ENCODE data around the gene SULT1C3.
"Not testable (repeated sequence)": the region's sequence is repeated elsewhere in the genome, so short reads cannot be mapped to it uniquely, and the experiment has no call there.

The SULT1C3 gene

GRCh38 chr2:108253106-108253505 is 13.3 kb downstream of the SULT1C3 start:
- DNase-seq: no peak

GRCh38 chr2:108257757-108258331 is 18.1 kb downstream of the SULT1C3 start:
- DNase-seq: no peak

- no peak for DNase-seq
Measured at GRCh38 chr2:108260773-108261172, 21.0 kb downstream of the SULT1C3 start.

DNA sequence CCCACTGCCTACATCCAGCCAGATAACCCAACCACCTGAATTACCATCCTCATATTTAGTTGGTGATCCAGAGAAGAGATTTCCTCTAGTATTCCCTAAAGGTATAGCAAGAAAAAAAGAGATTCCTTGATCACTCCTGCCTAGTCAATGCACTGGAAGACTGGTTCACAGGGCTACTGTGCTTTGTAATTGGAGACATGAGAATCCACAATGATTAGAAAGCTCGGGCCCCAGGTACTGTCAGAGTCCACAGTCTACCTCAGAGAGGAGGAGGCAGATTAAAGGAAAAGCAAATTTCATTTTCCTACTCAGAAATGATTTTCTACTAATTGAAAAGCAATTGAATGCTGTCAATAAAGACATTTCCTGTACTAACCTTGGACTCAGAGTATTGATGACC is 22.3 kb downstream of the SULT1C3 start:
- no peak for DNase-seq

DNA sequence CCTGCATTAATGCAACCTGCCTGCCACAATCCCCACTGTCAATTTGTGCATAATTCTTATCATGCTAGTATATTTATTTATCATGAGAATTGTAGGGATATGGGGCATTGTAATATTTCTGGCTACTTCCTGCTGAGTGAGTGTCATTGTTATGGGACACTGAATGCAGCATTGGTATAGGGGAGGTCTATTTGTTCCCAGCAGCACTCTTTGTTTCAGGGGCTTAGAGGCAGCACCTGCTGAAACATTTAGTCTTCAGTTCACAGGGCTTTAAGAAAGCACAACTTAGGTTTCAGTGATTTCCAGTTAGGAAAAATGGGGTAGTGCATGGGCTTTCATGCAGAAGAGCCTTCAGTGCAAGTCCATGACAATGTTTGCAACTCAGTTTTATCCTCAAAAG is 23.6 kb downstream of the SULT1C3 start:
- no peak for DNase-seq

- DNase-seq: no peak
Measured at GRCh38 chr2:108266218-108266617, 26.4 kb downstream of the SULT1C3 start.

DNA sequence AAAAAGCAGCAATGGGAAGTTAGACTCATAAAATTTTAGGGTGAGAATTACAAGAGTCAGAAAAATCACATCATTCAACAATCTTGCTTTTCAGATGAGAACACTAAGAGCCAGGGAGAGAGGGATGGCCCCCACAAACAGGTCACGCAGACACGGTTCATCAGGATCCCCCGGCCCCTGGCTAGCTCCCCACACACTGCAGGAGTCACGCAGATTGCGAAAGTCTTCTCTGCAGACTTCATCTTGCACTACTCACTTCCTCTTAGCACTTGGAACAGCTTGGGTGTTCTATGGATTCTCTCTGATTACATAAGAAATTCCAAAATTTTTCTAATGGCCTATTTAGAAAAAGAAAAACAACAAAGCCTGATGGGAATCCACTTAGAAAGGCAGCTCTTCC is 27.3 kb downstream of the SULT1C3 start:
- DNase-seq: no peak

DNA sequence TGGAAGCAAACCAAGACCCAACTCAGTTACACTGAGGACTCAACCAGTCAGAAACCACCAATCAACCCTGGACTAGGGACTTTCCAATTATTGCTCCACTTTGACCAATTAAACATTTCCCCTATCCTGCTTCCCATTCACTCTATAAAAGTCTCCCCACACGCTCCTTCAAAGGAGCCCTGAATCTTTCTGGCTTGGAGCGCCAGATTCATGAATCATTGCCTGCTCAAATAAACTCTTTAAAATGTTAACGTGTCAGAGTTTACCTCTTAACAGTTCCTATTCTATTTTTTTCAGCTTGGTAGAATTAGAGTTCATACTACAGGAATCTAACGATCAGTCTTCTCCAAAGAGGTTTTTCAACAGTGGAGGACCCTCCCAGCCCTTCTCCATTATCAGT is 28.2 kb downstream of the SULT1C3 start:
- DNase-seq: no peak

DNA sequence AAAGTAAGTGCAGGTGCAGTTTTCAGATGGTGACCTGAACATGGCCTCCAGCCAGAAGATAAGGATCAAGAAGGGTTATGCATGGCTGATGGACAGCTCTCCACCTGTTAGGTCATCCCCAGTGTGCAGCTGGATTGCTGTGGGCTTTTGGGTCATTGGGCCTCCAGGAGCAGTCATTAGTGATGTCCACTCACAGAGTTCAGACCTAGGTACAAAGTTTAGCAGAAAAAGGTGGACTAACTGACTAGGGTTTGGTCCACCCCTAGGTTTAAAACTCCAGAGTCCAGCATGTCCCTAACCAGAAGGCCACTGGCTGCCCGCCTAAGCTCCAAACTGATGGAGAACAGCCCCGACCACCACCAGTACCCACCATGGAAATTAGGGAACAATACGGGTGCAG is 30.6 kb downstream of the SULT1C3 start:
- DNase-seq: no peak

GRCh38 chr2:108270768-108271506 is 31.2 kb downstream of the SULT1C3 start:
- DNase-seq: no peak

- DNase-seq: no peak
Measured at GRCh38 chr2:108271691-108272253, 32.0 kb downstream of the SULT1C3 start.

DNA sequence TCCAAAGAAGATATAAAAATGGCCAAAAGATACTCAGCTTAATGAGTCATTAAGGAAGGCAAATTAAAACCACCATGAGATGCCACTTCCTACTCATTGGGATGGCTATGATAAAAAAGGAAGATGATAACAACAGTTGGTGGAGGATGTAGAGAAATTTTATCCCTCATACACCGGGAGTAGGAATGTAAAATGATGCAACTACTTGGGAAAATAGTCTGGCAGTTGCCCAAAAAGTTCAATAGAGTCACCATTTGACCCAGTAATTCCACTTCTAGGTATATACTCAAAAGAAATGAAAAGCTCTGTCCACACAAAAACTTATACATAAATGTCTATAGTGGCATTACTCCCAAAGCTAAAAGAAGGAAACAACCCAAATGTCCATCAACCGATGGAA is 38.9 kb downstream of the SULT1C3 start:
- no peak for DNase-seq

DNA sequence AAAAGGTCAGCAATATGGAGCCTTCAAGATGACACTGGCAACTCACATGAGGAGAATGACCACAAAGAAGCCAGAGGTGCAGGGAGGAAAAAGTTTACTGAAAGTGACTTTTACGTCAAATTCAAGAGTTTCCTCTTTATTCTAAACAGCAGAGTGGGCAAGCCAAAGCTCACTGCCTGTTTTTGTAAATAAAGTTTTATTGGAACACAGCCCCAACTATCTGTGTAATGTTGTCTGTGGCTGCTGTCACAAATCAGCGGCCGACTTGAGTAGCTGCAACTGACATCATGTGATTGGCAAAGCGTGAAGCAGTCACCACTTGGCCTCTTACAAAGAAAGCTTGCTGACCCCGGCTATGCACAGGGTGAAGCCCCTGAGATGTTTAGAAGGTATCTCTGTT is 39.7 kb downstream of the SULT1C3 start:
- DNase-seq: no peak

DNA sequence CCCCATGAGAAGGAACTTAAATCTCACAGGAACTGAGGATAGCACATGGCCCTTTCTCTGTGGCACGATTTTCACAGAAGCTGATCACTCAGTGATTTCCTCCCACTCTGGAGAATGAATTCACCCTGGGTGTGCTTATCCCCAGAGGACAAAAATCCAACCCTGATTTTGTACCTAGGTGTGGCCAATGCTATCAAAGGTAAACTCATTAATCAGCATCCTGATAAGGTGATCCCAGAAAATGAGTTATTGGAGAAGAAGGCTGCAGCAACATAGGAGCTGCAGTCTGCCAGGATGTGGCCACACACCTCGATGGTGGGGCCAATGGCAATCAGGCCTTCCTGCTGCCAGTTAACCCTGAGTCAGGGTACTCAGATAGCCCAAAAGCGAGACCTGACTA is 40.7 kb downstream of the SULT1C3 start:
- no peak for DNase-seq

- DNase-seq: not testable (repeated sequence)
Measured at GRCh38 chr2:108284566-108284965, 44.8 kb downstream of the SULT1C3 start.

DNA sequence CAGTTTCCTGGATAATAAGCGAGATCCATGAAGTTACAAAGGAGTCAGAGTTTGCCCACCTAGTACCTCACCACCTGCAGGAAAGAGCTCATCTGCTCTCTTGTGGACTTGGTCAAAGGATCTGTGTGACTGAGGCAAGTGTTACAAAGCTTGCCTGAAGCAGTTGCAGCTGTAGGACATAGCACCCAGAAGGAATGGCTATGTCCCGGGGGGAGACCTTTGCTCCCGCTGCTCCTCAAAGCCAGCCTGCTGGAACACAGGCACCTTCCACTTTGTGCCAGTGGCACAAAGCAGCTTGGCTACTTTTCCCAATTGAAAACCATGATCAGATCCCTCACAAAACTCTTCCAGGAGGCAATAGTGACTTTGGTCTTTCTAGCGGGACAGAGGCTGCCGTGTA is 45.8 kb downstream of the SULT1C3 start:
- no peak for DNase-seq

- no peak for DNase-seq
Measured at GRCh38 chr2:108287169-108287568, 47.4 kb downstream of the SULT1C3 start.

DNA sequence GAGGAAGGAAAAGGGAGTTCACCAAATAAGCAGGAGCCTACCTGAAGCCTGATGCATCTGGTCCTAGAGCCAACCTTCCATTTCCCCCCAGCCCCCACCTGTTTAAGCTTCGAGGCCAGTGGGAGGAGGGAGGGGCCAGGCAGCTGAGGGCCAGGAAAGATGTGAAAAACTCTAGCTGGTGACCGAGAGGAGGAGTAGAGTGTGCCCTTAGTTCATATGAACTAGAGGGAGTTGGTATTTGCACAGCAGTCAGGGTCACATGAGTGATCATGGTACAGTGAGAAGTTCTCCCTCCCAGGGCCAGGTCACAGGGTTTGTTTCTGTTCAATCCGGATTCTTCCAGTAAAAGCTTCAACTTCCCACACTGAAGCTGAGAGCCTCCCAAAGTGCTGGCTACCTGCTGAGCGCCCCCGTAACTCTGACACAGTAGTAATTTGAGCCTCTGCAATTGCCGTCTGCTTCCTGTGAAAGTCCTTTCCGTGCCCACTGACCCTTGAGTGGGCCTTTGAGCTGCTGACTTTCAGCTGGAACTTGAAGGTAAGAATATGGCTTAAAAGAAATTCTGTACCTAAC is 48.9 kb downstream of the SULT1C3 start, which contains the start of gene SULT1C2:
TSS of gene SULT1C2 (plus strand) at position 362 of the 573 bp plus-strand sequence. CDS start 4,773 bp downstream, outside the sequence.
- no peak for DNase-seq

GRCh38 chr2:108293850-108294249 is 54.1 kb downstream of the SULT1C3 start:
- no peak for DNase-seq

DNA sequence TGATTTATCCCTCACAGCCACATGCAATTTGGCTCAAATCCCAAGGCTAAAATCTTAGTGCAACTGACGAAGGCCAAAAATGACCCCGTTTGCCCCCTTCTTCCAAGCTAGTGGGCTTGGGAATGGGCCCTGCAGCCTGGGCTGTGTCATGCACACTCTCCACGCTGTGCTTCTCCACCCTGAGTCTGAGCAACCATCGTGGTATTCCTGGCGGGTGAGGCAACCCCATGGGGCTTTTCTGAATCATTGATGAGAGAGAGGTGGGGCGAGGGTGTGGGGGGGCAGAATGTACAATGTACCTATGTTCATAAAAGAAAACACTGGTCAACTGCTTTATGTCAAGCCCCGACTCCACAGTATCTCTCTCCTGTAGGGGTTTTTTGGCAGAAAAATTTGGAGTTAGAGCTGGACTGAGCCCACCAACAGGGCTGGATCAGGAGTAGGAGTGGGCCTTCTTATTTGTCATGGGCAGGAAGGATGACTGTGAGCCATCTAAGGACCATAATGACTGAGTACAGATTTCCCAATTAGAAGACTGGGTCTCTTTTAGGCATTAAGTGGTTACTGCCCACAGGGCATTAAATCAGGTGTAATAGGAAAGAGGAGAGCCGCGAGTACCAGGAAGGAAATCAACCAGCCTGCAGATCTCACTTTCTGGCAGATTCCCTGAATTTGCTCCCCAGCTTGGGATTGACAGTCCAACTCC is 57.8 kb downstream of the SULT1C3 start:
- no peak for DNase-seq

DNA sequence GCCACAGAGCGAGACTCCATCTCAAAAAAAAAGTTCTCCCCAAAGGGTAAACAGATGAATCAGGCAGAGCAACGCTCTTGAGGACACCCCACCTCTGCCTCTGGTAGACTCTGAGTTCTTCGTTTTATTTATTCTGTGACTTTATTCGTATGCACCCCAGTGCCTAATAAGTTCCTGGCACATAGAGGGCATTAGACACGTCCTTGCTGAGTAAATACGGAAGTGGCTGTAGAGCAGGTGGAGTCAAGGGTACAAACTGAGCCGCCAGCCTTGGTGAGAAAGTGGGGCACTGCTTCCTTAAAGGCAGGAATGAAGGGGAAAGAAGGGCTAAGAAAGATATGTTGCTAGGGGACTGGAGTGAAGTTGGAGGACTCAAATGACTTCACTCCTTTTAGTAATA is 61.8 kb downstream of the SULT1C3 start:
- no peak for DNase-seq

DNA sequence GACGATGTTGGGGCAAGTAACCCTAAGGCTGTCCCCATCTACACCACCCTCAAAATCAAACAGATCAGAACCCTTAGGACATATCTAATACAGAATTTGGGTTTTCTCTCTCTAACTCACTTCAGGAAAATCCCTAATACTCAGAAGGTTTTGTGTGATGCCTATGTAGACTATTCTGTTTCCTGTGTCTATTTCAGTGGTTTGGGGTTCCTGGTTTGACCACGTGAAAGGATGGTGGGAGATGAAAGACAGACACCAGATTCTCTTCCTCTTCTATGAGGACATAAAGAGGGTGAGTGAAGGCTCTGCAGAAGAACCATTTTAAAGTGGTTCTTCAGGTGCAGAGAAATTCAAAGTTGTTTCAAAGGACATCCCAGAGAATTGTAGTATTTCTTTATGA is 65.2 kb downstream of the SULT1C3 start:
- no peak for DNase-seq

- no peak for DNase-seq
Measured at GRCh38 chr2:108305901-108306300, 66.1 kb downstream of the SULT1C3 start.
